ENCODE measurements around the gene SARS1. TPM values are rescaled to one million over a fixed set of nuclear protein-coding genes. Genes with fewer than 3 reads are reported as not detected.

SARS1 gene
- total and polyA plus RNA-seq, 2 donors = 72.2 to 109 TPM

- peak overlapping the region in 1 of 2 donors; percentile 26 for H3K27ac ChIP-seq (ENCODE audit: low read depth in 1 of 2, low read length in 1 of 2)
- H3K4me1 ChIP-seq (ENCODE audit: control insufficient read depth in 2 of 2, insufficient read depth in 2 of 2, low read length in 2 of 2) = no peaks in the 10 kb centered on the region
Observed at GRCh38 chr1:109181085-109181806, 32.5 kb upstream of the SARS1 start.

GRCh38 chr1:109181807-109182163 is 31.9 kb upstream of the SARS1 start:
- Histone ChIP-seq H3K9me3 (ENCODE audit: control insufficient read depth in 2 of 2, insufficient read depth in 1 of 2, low read length in 1 of 2) (no peaks in the 10 kb centered on the region), H3K4me3 (ENCODE audit: low read length in 2 of 2) (no peak overlapping the region), H3K27me3 (ENCODE audit: control insufficient read depth in 2 of 2, insufficient read depth in 1 of 2, low read length in 1 of 2) (peaks cover 0 to 10% of the 10 kb centered on the region in 2 donors), H3K27ac (ENCODE audit: low read depth in 1 of 2, low read length in 1 of 2) (peak overlapping the region in 1 of 2 donors; percentile 26), H3K4me1 (ENCODE audit: control insufficient read depth in 2 of 2, insufficient read depth in 2 of 2, low read length in 2 of 2) (no peaks in the 10 kb centered on the region), H3K36me3 (ENCODE audit: control insufficient read depth in 2 of 2, insufficient read depth in 2 of 2, low read length in 1 of 2) (no peaks in the 10 kb centered on the region)
- DNase-seq (ENCODE audit: low read depth in 6 of 9, low spot score in 9 of 9) = no peak
- WGBS = 82% methylated on average over 4 of the region's 4 CpGs

More at GRCh38 chr1:109181085-109181806, 32.5 kb upstream of the SARS1 start:
- no peak for DNase-seq (ENCODE audit: low read depth in 6 of 9, low spot score in 9 of 9)
- peaks cover 0 to 8% of the 10 kb centered on the region in 2 donors for H3K27me3 ChIP-seq (ENCODE audit: control insufficient read depth in 2 of 2, insufficient read depth in 1 of 2, low read length in 1 of 2)
- H3K4me3 ChIP-seq (ENCODE audit: low read length in 2 of 2) = no peak overlapping the region
- 65% methylated on average over 4 of the region's 4 CpGs for WGBS
- H3K36me3 ChIP-seq (ENCODE audit: control insufficient read depth in 2 of 2, insufficient read depth in 2 of 2, low read length in 1 of 2) = no peaks in the 10 kb centered on the region
- H3K9me3 ChIP-seq (ENCODE audit: control insufficient read depth in 2 of 2, insufficient read depth in 1 of 2, low read length in 1 of 2) = no peaks in the 10 kb centered on the region

GRCh38 chr1:109183058-109183738 is 30.5 kb upstream of the SARS1 start:
- no peaks in the 10 kb centered on the region for H3K36me3 ChIP-seq (ENCODE audit: control insufficient read depth in 2 of 2, insufficient read depth in 2 of 2, low read length in 1 of 2)
- H3K27ac ChIP-seq (ENCODE audit: low read depth in 1 of 2, low read length in 1 of 2) = no peak overlapping the region
- no peaks in the 10 kb centered on the region for H3K4me1 ChIP-seq (ENCODE audit: control insufficient read depth in 2 of 2, insufficient read depth in 2 of 2, low read length in 2 of 2)
- no peaks in the 10 kb centered on the region for H3K9me3 ChIP-seq (ENCODE audit: control insufficient read depth in 2 of 2, insufficient read depth in 1 of 2, low read length in 1 of 2)
- DNase-seq (ENCODE audit: low read depth in 6 of 9, low spot score in 9 of 9) = no peak
- WGBS = 76% methylated on average over 3 of the region's 3 CpGs
- H3K27me3 ChIP-seq (ENCODE audit: control insufficient read depth in 2 of 2, insufficient read depth in 1 of 2, low read length in 1 of 2) = peaks cover 0 to 12% of the 10 kb centered on the region in 2 donors
- H3K4me3 ChIP-seq (ENCODE audit: low read length in 2 of 2) = no peak overlapping the region

- DNase-seq (ENCODE audit: low read depth in 6 of 9, low spot score in 9 of 9) = no peak
Observed at GRCh38 chr1:109184687-109185086, 29.0 kb upstream of the SARS1 start.

GRCh38 chr1:109185357-109185756 is 28.4 kb upstream of the SARS1 start:
- Histone ChIP-seq H3K4me3 (ENCODE audit: low read length in 2 of 2) (no peak overlapping the region), H3K27me3 (ENCODE audit: control insufficient read depth in 2 of 2, insufficient read depth in 1 of 2, low read length in 1 of 2) (peaks cover 0 to 12% of the 10 kb centered on the region in 2 donors), H3K9me3 (ENCODE audit: control insufficient read depth in 2 of 2, insufficient read depth in 1 of 2, low read length in 1 of 2) (peaks cover 0 to 3% of the 10 kb centered on the region in 2 donors), H3K36me3 (ENCODE audit: control insufficient read depth in 2 of 2, insufficient read depth in 2 of 2, low read length in 1 of 2) (no peaks in the 10 kb centered on the region), H3K4me1 (ENCODE audit: control insufficient read depth in 2 of 2, insufficient read depth in 2 of 2, low read length in 2 of 2) (peaks cover 0 to 2% of the 10 kb centered on the region in 2 donors), H3K27ac (ENCODE audit: low read depth in 1 of 2, low read length in 1 of 2) (no peak overlapping the region)
- 96% methylated on average over 8 of the region's 8 CpGs for WGBS
- no peak for DNase-seq (ENCODE audit: low read depth in 6 of 9, low spot score in 9 of 9)

More at GRCh38 chr1:109184687-109185086, 29.0 kb upstream of the SARS1 start:
- Histone ChIP-seq H3K27me3 (ENCODE audit: control insufficient read depth in 2 of 2, insufficient read depth in 1 of 2, low read length in 1 of 2) (peaks cover 0 to 12% of the 10 kb centered on the region in 2 donors), H3K36me3 (ENCODE audit: control insufficient read depth in 2 of 2, insufficient read depth in 2 of 2, low read length in 1 of 2) (no peaks in the 10 kb centered on the region), H3K4me1 (ENCODE audit: control insufficient read depth in 2 of 2, insufficient read depth in 2 of 2, low read length in 2 of 2) (peaks cover 0 to 2% of the 10 kb centered on the region in 2 donors), H3K9me3 (ENCODE audit: control insufficient read depth in 2 of 2, insufficient read depth in 1 of 2, low read length in 1 of 2) (peaks cover 0 to 3% of the 10 kb centered on the region in 2 donors), H3K27ac (ENCODE audit: low read depth in 1 of 2, low read length in 1 of 2) (no peak overlapping the region), H3K4me3 (ENCODE audit: low read length in 2 of 2) (no peak overlapping the region)
- 96% methylated on average over 7 of the region's 7 CpGs for WGBS

GRCh38 chr1:109185990-109186732 is 27.6 kb upstream of the SARS1 start:
- DNase-seq (ENCODE audit: low read depth in 6 of 9, low spot score in 9 of 9) = no peak

GRCh38 chr1:109186733-109187086 is 27.0 kb upstream of the SARS1 start:
- Histone ChIP-seq H3K4me3 (ENCODE audit: low read length in 2 of 2) (no peak overlapping the region), H3K27ac (ENCODE audit: low read depth in 1 of 2, low read length in 1 of 2) (no peak overlapping the region), H3K27me3 (ENCODE audit: control insufficient read depth in 2 of 2, insufficient read depth in 1 of 2, low read length in 1 of 2) (peaks cover 0 to 12% of the 10 kb centered on the region in 2 donors), H3K36me3 (ENCODE audit: control insufficient read depth in 2 of 2, insufficient read depth in 2 of 2, low read length in 1 of 2) (no peaks in the 10 kb centered on the region), H3K9me3 (ENCODE audit: control insufficient read depth in 2 of 2, insufficient read depth in 1 of 2, low read length in 1 of 2) (peaks cover 0 to 3% of the 10 kb centered on the region in 2 donors), H3K4me1 (ENCODE audit: control insufficient read depth in 2 of 2, insufficient read depth in 2 of 2, low read length in 2 of 2) (peaks cover 0 to 2% of the 10 kb centered on the region in 2 donors)
- WGBS = 92% methylated on average over 8 of the region's 8 CpGs
- DNase-seq (ENCODE audit: low read depth in 6 of 9, low spot score in 9 of 9) = no peak

More at GRCh38 chr1:109185990-109186732, 27.6 kb upstream of the SARS1 start:
- no peak overlapping the region for H3K4me3 ChIP-seq (ENCODE audit: low read length in 2 of 2)
- H3K27me3 ChIP-seq (ENCODE audit: control insufficient read depth in 2 of 2, insufficient read depth in 1 of 2, low read length in 1 of 2) = peaks cover 0 to 12% of the 10 kb centered on the region in 2 donors
- H3K27ac ChIP-seq (ENCODE audit: low read depth in 1 of 2, low read length in 1 of 2) = no peak overlapping the region
- H3K4me1 ChIP-seq (ENCODE audit: control insufficient read depth in 2 of 2, insufficient read depth in 2 of 2, low read length in 2 of 2) = peaks cover 0 to 2% of the 10 kb centered on the region in 2 donors
- peaks cover 0 to 3% of the 10 kb centered on the region in 2 donors for H3K9me3 ChIP-seq (ENCODE audit: control insufficient read depth in 2 of 2, insufficient read depth in 1 of 2, low read length in 1 of 2)
- 79% methylated on average over 5 of the region's 5 CpGs for WGBS
- no peaks in the 10 kb centered on the region for H3K36me3 ChIP-seq (ENCODE audit: control insufficient read depth in 2 of 2, insufficient read depth in 2 of 2, low read length in 1 of 2)

- Histone ChIP-seq H3K4me3 (ENCODE audit: low read length in 2 of 2) (no peak overlapping the region), H3K36me3 (ENCODE audit: control insufficient read depth in 2 of 2, insufficient read depth in 2 of 2, low read length in 1 of 2) (no peaks in the 10 kb centered on the region), H3K27ac (ENCODE audit: low read depth in 1 of 2, low read length in 1 of 2) (no peak overlapping the region), H3K27me3 (ENCODE audit: control insufficient read depth in 2 of 2, insufficient read depth in 1 of 2, low read length in 1 of 2) (peaks cover 0 to 12% of the 10 kb centered on the region in 2 donors), H3K4me1 (ENCODE audit: control insufficient read depth in 2 of 2, insufficient read depth in 2 of 2, low read length in 2 of 2) (peaks cover 0 to 2% of the 10 kb centered on the region in 2 donors), H3K9me3 (ENCODE audit: control insufficient read depth in 2 of 2, insufficient read depth in 1 of 2, low read length in 1 of 2) (peaks cover 0 to 3% of the 10 kb centered on the region in 2 donors)
- WGBS = 96% methylated on average over 5 of the region's 5 CpGs
- no peak for DNase-seq (ENCODE audit: low read depth in 6 of 9, low spot score in 9 of 9)
Observed at GRCh38 chr1:109187127-109187526, 26.6 kb upstream of the SARS1 start.

- peaks cover 0 to 12% of the 10 kb centered on the region in 2 donors for H3K27me3 ChIP-seq (ENCODE audit: control insufficient read depth in 2 of 2, insufficient read depth in 1 of 2, low read length in 1 of 2)
- H3K4me1 ChIP-seq (ENCODE audit: control insufficient read depth in 2 of 2, insufficient read depth in 2 of 2, low read length in 2 of 2) = peaks cover 0 to 2% of the 10 kb centered on the region in 2 donors
- no peak for DNase-seq (ENCODE audit: low read depth in 6 of 9, low spot score in 9 of 9)
- peaks cover 0 to 3% of the 10 kb centered on the region in 2 donors for H3K9me3 ChIP-seq (ENCODE audit: control insufficient read depth in 2 of 2, insufficient read depth in 1 of 2, low read length in 1 of 2)
- WGBS = 89% methylated on average over 4 of the region's 4 CpGs
- no peak overlapping the region for H3K27ac ChIP-seq (ENCODE audit: low read depth in 1 of 2, low read length in 1 of 2)
- no peak overlapping the region for H3K4me3 ChIP-seq (ENCODE audit: low read length in 2 of 2)
- H3K36me3 ChIP-seq (ENCODE audit: control insufficient read depth in 2 of 2, insufficient read depth in 2 of 2, low read length in 1 of 2) = no peaks in the 10 kb centered on the region
Observed at GRCh38 chr1:109188200-109188599, 25.5 kb upstream of the SARS1 start.

All from thymus (tissue), 11 donors.